Colonic mucosa (tissue), 4 donors: ENCODE results near the gene NUMB. TPM values are rescaled to one million over a fixed set of nuclear protein-coding genes. Genes with fewer than 3 reads are reported as not detected.
"Not testable (repeated sequence)": the region's sequence is repeated elsewhere in the genome, so short reads cannot be mapped to it uniquely, and the experiment has no call there.

Source experiments
- DNase-seq: peaks from one replicate; pipeline ENCODE4 v3.0.0-alpha.2; 2020
- H3K27ac ChIP-seq: fragments of 200-600 bp; one replicate; pipeline ENCODE4 v1.8.0; 2021
- H3K27me3 ChIP-seq: fragments of 200-600 bp; one replicate; pipeline ENCODE4 v1.8.0; 2021
- H3K36me3 ChIP-seq: fragments of 200-600 bp; one replicate; pipeline ENCODE4 v1.8.0; 2021
- H3K4me1 ChIP-seq: fragments of 200-600 bp; one replicate; pipeline ENCODE4 v1.8.0; 2021; ENCODE audit warnings: mild to moderate bottlenecking
- H3K4me3 ChIP-seq: fragments of 200-600 bp; one replicate; pipeline ENCODE4 v1.8.0; 2021
- H3K9ac ChIP-seq, 2 donors: one replicate each; pipeline ENCODE4 v1.7.0; 2013; ENCODE audit warnings: control low read depth in 2 of 2, low read depth in 2 of 2, low read length in 2 of 2
- H3K9me3 ChIP-seq: fragments of 200-600 bp; one replicate; pipeline ENCODE4 v1.8.0; 2021
- CTCF ChIP-seq: fragments of 200-600 bp; IDR thresholded peaks from one replicate; pipeline ENCODE4 v1.8.0; 2022; ENCODE audit warnings: antibody characterized with exemption, mild to moderate bottlenecking
- intact Hi-C: fragments of 100-400 bp; cut with DNase I; formaldehyde crosslinking; loops from one replicate; pipeline ENCODE4 v1.14.1; 2022
- total RNA-seq, 2 donors: library from RNA; stranded (reverse); fragmentation: NEBNext Ultra II Directional in 1 of 2; extraction: Animal tissue kit (Norgen Biotek cat#: 25700) in 1 of 2; gene quantifications; one replicate each; pipeline ENCODE4 v1.2.1, GENCODE V29; 2021
- donor health status: healthy.
- donor health status: DM: no; HTN: no; CAD: no.
- donor health status: DM: no; HTN: no; CAD: no.

NUMB gene
- total RNA-seq, 2 donors from 2014 or later: 83.1 to 116 TPM

GRCh38 chr14:73428353-73428824, 30.0 kb downstream of the NUMB start:
- no peak for DNase-seq
- Histone ChIP-seq H3K27ac (peak overlapping the region; percentile 16), H3K9ac (no peak overlapping the region), H3K4me3 (no peak overlapping the region), H3K36me3 (no peaks in the 10 kb centered on the region), H3K27me3 (no peaks in the 10 kb centered on the region), H3K9me3 (no peaks in the 10 kb centered on the region), H3K4me1 (peaks cover 16% of the 10 kb centered on the region)
- intact Hi-C loops: no loop called here
- TF ChIP-seq CTCF: no peak

GRCh38 chr14:73427516-73428264, 30.7 kb downstream of the NUMB start:
- Histone ChIP-seq H3K4me1 (peaks cover 16% of the 10 kb centered on the region), H3K9me3 (no peaks in the 10 kb centered on the region), H3K27ac (peak overlapping the region; percentile 0), H3K27me3 (no peaks in the 10 kb centered on the region), H3K4me3 (no peak overlapping the region), H3K36me3 (no peaks in the 10 kb centered on the region), H3K9ac (no peak overlapping the region)
- no peak for DNase-seq
- no peak for TF ChIP-seq CTCF
- intact Hi-C loops: no loop called here

- Histone ChIP-seq H3K9ac (no peak overlapping the region), H3K27me3 (no peaks in the 10 kb centered on the region), H3K9me3 (no peaks in the 10 kb centered on the region), H3K4me3 (no peak overlapping the region), H3K36me3 (no peaks in the 10 kb centered on the region), H3K4me1 (peaks cover 16% of the 10 kb centered on the region), H3K27ac (peak overlapping the region; percentile 0)
- DNase-seq: no peak
- TF ChIP-seq CTCF: no peak
- intact Hi-C loops: no loop called here
Measured at GRCh38 chr14:73426877-73427276, 31.5 kb downstream of the NUMB start.

GRCh38 chr14:73424453-73424852, 33.9 kb downstream of the NUMB start:
- no peak for TF ChIP-seq CTCF
- DNase-seq: no peak
- Histone ChIP-seq H3K4me3 (no peak overlapping the region), H3K36me3 (no peaks in the 10 kb centered on the region), H3K27ac (peak overlapping the region; percentile 24), H3K9me3 (no peaks in the 10 kb centered on the region), H3K4me1 (peaks cover 16% of the 10 kb centered on the region), H3K9ac (no peak overlapping the region), H3K27me3 (no peaks in the 10 kb centered on the region)
- intact Hi-C loops: no loop called here

GRCh38 chr14:73423092-73423491, 35.3 kb downstream of the NUMB start:
- H3K4me3 ChIP-seq, intact Hi-C loops, H3K4me1 ChIP-seq, H3K36me3 ChIP-seq, DNase-seq, H3K9ac ChIP-seq, H3K9me3 ChIP-seq, H3K27me3 ChIP-seq, H3K27ac ChIP-seq: not testable (repeated sequence)

- no peaks in the 10 kb centered on the region for H3K27me3 ChIP-seq
- no peak overlapping the region for H3K27ac ChIP-seq
- H3K9me3 ChIP-seq: no peaks in the 10 kb centered on the region
- H3K4me1 ChIP-seq: peaks cover 4% of the 10 kb centered on the region
- H3K4me3 ChIP-seq: no peak overlapping the region
- DNase-seq: peak; percentile 25
- no peak for TF ChIP-seq CTCF
- H3K36me3 ChIP-seq: no peaks in the 10 kb centered on the region
- no peak overlapping the region for H3K9ac ChIP-seq
- intact Hi-C loops: no loop called here
Measured at GRCh38 chr14:73422515-73422914, 35.8 kb downstream of the NUMB start.
